ENCODE results near the gene BAIAP2L2.

Gene BAIAP2L2

GRCh38 chr22:38129856-38130255 is 19.4 kb upstream of the BAIAP2L2 start (continued):
- TF ChIP-seq TSHZ2 (CRISPR knock-in tag; IDR thresholded peaks at IDR 0.05) (no peak), CREB5 (CRISPR knock-in tag; IDR thresholded peaks at IDR 0.05; ENCODE audit: low read depth) (no peak), CSRNP3 (CRISPR knock-in tag; IDR thresholded peaks at IDR 0.05) (no peak), RARB (CRISPR knock-in tag; IDR thresholded peaks at IDR 0.05) (no peak), GLIS3 (CRISPR knock-in tag; IDR thresholded peaks at IDR 0.05) (no peak)

GRCh38 chr22:38129021-38129420 is 18.5 kb upstream of the BAIAP2L2 start:
- no peak for ATAC-seq
- TF ChIP-seq PATZ1 (CRISPR knock-in tag; IDR thresholded peaks at IDR 0.05; ENCODE audit: borderline replicate concordance), result no peak
- TF ChIP-seq CREB5 (CRISPR knock-in tag; IDR thresholded peaks at IDR 0.05; ENCODE audit: low read depth), result no peak
- no peak for TF ChIP-seq BACH2 (CRISPR knock-in tag; IDR thresholded peaks at IDR 0.05; ENCODE audit: borderline replicate concordance)
- no peak for TF ChIP-seq ZNF8 (CRISPR knock-in tag; IDR thresholded peaks at IDR 0.05)
- no peak for TF ChIP-seq TCF4 (CRISPR knock-in tag; IDR thresholded peaks at IDR 0.05; ENCODE audit: borderline replicate concordance)
- no peak for TF ChIP-seq PPARA (CRISPR knock-in tag; IDR thresholded peaks at IDR 0.05; ENCODE audit: borderline replicate concordance)
- TF ChIP-seq GLIS3 (CRISPR knock-in tag; IDR thresholded peaks at IDR 0.05), result no peak
- TF ChIP-seq SNAI2 (CRISPR knock-in tag; IDR thresholded peaks at IDR 0.05), result no peak
- no peak for TF ChIP-seq ESRRG (CRISPR knock-in tag; IDR thresholded peaks at IDR 0.05)
- TF ChIP-seq ZNF70 (CRISPR knock-in tag; IDR thresholded peaks at IDR 0.05), result no peak
- no peak for TF ChIP-seq OSR1 (CRISPR knock-in tag; IDR thresholded peaks at IDR 0.05)
- TF ChIP-seq TSHZ2 (CRISPR knock-in tag; IDR thresholded peaks at IDR 0.05), result no peak
- no peak for TF ChIP-seq CSDC2 (CRISPR knock-in tag; IDR thresholded peaks at IDR 0.05)
- TF ChIP-seq ZFP30 (CRISPR knock-in tag; IDR thresholded peaks at IDR 0.05), result no peak

- no peak for ATAC-seq
- TF ChIP-seq CREB5 (CRISPR knock-in tag; IDR thresholded peaks at IDR 0.05; ENCODE audit: low read depth) (no peak), ZFP30 (CRISPR knock-in tag; IDR thresholded peaks at IDR 0.05) (no peak), GLIS3 (CRISPR knock-in tag; IDR thresholded peaks at IDR 0.05) (no peak), ZNF565 (CRISPR knock-in tag; conservative IDR thresholded peaks at IDR 0.05; ENCODE audit: low read depth) (no peak), CSRNP3 (CRISPR knock-in tag; IDR thresholded peaks at IDR 0.05) (no peak), TCF4 (CRISPR knock-in tag; IDR thresholded peaks at IDR 0.05; ENCODE audit: borderline replicate concordance) (no peak), ZC3H10 (CRISPR knock-in tag; IDR thresholded peaks at IDR 0.05) (no peak), OSR1 (CRISPR knock-in tag; IDR thresholded peaks at IDR 0.05) (no peak)
Measured at GRCh38 chr22:38127869-38128268, 17.4 kb upstream of the BAIAP2L2 start.

All from SK-N-SH treated with all-trans-retinoic acid at 6 μM for 48 hours (cell line).